Mucosa of descending colon (tissue), 3 donors: ENCODE data around the gene C1QL1. TPM values are rescaled to one million over a fixed set of nuclear protein-coding genes. Genes with fewer than 3 reads are reported as not detected.

Source experiments
- ATAC-seq: fragments of 200-7000 bp; cut with Tn5 transposase; one replicate; pipeline ENCODE4 v1.9.1; 2020; ENCODE audit warnings: mild to moderate bottlenecking, moderate library complexity
- DNase-seq, 3 donors: peaks; one replicate each; pipeline ENCODE4 v3.0.0-alpha.2; 2020
- H3K36me3 ChIP-seq: fragments of 200-600 bp; one replicate; pipeline ENCODE4 v1.8.0; 2021; ENCODE audit warnings: low read depth, mild to moderate bottlenecking
- H3K4me1 ChIP-seq: fragments of 200-600 bp; one replicate; pipeline ENCODE4 v1.8.0; 2021; ENCODE audit warnings: low read depth, mild to moderate bottlenecking
- H3K4me3 ChIP-seq: fragments of 200-600 bp; one replicate; pipeline ENCODE4 v1.8.0; 2021; ENCODE audit warnings: mild to moderate bottlenecking
- H3K9me3 ChIP-seq: fragments of 200-600 bp; one replicate; pipeline ENCODE4 v1.8.0; 2021; ENCODE audit warnings: mild to moderate bottlenecking
- intact Hi-C, 2 donors: fragments of 100-400 bp; cut with DNase I in 1 of 2; cut with micrococcal nuclease in 1 of 2; formaldehyde crosslinking; loops; one replicate each; pipeline versions ENCODE4 v1.11.0 to v1.11.1; 2022; cut with DNase I, micrococcal nuclease
- total RNA-seq, 3 donors: library from RNA; stranded (reverse); fragmentation: NEBNext Ultra II Directional in 2 of 3; extraction: Animal tissue kit (Norgen Biotek cat#: 25700) in 2 of 3; gene quantifications; one replicate each; pipeline versions ENCODE4 v1.2.1 to v1.2.4, GENCODE V29; 2021 to 2023
- TF ChIP-seq, protein P1 (sequence below): fragments of 200-600 bp; IDR thresholded peaks from one replicate; pipeline ENCODE4 v1.8.0; 2022; ENCODE audit warnings: antibody characterized with exemption, mild to moderate bottlenecking
- donor health status: DM: no; HTN: no; CAD: no; lungs with moderate emphysema.
- donor health status: DM: no; HTN: no; CAD: no.
- donor health status: DM: no; HTN: yes; CAD: no.

The C1QL1 gene
- total RNA-seq, 3 donors from 2014 or later: 0.29 to 6.5 (median 0.60) TPM

DNA sequence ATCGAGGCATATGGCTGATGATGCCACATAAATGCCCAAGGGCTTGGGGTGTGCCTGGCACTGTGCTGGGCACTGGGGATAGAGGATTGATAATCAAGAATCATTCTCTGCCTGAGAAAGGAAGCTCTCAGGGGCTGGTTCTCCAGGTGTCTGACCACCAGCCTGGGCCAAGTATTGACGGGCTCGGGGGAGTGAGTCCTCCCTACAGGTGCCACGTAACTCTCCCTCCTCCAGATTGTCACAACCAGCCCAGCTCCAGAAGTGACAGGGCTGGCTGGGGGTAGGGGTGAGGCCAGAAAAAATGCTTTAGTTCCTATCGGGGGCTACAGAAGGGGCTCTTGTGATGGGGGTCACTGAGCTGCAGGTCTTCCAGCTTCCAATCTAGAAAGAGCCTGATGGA lies 10.7 kb upstream of the C1QL1 start:
- Histone ChIP-seq H3K9me3 (no peaks in the 10 kb centered on the region), H3K4me1 (peaks cover 4% of the 10 kb centered on the region)

DNA sequence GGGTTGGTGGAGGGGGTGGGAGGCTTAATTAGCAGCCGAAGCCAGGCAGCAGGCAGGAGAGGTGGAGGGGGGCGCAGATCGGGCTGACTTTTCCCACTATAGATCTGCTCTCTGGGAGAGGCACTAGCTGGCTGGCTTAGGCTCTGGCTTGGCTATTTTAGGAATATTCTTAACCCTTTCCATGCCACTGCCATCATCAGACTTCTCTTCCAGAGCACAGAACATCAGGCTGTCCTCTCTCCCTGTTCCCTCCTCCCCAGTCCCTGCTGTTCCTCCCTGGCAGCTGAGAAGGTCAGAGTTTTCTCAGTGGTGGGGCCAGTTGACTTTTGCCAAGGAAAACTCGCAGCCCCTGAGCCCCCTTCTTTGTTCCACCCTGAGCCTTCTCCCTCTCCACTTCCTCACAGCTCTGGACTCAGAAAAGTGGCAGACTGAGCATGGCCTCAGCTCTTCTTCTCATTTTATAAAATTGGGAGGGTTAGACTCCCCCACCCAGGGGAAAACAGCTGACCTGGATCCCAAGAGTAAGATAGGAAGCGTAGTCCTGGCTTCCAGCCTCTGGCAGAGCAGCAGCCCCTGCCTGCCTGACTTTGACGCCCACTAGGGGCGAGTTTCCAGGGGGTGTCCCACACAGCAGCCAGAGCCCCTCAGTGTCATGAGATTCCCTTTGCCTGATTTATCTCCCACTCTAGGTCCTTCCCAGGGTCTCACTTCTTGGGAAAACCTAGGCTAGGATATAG lies 9.9 kb upstream of the C1QL1 start:
- peaks cover 4% of the 10 kb centered on the region for H3K4me1 ChIP-seq
- TF ChIP-seq, protein P1, sequence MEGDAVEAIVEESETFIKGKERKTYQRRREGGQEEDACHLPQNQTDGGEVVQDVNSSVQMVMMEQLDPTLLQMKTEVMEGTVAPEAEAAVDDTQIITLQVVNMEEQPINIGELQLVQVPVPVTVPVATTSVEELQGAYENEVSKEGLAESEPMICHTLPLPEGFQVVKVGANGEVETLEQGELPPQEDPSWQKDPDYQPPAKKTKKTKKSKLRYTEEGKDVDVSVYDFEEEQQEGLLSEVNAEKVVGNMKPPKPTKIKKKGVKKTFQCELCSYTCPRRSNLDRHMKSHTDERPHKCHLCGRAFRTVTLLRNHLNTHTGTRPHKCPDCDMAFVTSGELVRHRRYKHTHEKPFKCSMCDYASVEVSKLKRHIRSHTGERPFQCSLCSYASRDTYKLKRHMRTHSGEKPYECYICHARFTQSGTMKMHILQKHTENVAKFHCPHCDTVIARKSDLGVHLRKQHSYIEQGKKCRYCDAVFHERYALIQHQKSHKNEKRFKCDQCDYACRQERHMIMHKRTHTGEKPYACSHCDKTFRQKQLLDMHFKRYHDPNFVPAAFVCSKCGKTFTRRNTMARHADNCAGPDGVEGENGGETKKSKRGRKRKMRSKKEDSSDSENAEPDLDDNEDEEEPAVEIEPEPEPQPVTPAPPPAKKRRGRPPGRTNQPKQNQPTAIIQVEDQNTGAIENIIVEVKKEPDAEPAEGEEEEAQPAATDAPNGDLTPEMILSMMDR: no peak
- intact Hi-C loops: no loop called here
- no peaks in the 10 kb centered on the region for H3K9me3 ChIP-seq
- no peak for ATAC-seq
- H3K4me3 ChIP-seq: no peak overlapping the region
- H3K36me3 ChIP-seq: no peaks in the 10 kb centered on the region
- DNase-seq: no peak

More for the DNA sequence above, 10.7 kb upstream of the C1QL1 start:
- no peak overlapping the region for H3K4me3 ChIP-seq
- H3K36me3 ChIP-seq: no peaks in the 10 kb centered on the region
- TF ChIP-seq, protein P1: no peak
- intact Hi-C loops: no loop called here
- DNase-seq (no peak), ATAC-seq (no peak)

DNA sequence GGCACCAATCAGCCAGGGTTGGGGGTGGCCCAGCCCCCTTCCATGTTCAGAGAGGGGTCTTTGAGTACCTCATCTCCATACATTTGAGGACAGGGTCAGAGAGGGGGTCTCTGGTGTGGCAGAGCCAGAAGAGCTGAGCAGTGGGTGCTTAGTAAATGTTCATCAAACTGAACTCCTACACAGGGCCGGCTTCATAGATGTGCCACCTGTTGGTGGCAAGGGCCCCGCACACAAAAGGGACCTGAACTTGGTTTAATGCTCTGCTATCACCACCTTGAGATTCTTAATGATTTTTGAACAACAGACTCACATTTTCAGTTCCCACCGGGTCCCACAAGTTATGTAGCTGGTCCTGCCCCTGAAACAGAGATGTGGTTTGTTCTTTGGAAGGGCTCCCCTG lies 9.0 kb upstream of the C1QL1 start:
- intact Hi-C loops: no loop called here
- DNase-seq (no peak), ATAC-seq (no peak)
- TF ChIP-seq, protein P1: no peak
- peaks cover 4% of the 10 kb centered on the region for H3K4me1 ChIP-seq
- no peak overlapping the region for H3K4me3 ChIP-seq
- H3K36me3 ChIP-seq: no peaks in the 10 kb centered on the region
- no peaks in the 10 kb centered on the region for H3K9me3 ChIP-seq

DNA sequence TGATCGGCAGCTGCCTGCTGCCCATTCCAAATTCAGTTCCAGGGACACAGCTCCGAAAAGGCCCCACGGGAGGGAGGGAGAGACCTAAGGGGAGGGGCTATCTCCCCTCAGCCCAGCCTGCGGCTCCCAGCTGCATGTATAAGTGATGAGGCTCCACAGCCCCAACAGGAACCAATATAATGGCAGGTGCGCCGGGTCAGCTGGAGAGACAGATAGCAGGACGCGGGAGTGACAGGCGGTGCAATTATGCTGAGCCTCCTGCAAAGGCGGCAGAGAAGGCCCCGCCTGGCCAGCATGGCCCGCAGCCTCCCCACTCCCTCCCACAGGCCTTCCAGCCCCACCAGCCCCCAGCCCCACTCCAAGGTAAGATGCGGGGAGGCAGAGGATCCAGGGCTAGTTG lies 8.1 kb upstream of the C1QL1 start:
- H3K4me1 ChIP-seq: peaks cover 4% of the 10 kb centered on the region
- H3K36me3 ChIP-seq: no peaks in the 10 kb centered on the region
- no peaks in the 10 kb centered on the region for H3K9me3 ChIP-seq
- no peak overlapping the region for H3K4me3 ChIP-seq
- no peak for DNase-seq
- TF ChIP-seq, protein P1: no peak
- intact Hi-C loops: no loop called here
- no peak for ATAC-seq

DNA sequence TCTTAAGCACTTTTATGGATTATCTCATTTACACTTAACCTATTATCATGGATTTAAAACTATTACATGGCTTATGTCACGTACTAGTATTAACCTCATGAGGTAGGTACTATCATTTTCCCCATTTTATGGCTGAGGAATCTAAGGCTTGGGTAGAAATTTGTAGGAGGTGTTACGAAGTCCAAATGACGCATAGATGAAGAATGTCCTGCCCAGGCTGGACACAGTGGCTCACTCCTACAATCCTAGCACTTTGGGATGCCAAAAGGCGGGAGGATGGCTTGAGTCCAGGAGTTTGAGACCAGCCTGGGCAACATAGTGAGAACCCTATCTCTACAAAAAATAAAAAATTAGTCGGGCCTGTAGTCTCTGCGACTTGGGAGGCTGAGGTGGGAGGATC lies 4.8 kb upstream of the C1QL1 start:
- TF ChIP-seq, protein P1: no peak
- intact Hi-C loops: no loop called here
- no peak for ATAC-seq

More for the DNA sequence above, 4.8 kb upstream of the C1QL1 start:
- H3K4me3 ChIP-seq: no peak overlapping the region
- peaks cover 14% of the 10 kb centered on the region for H3K4me1 ChIP-seq
- no peaks in the 10 kb centered on the region for H3K36me3 ChIP-seq
- H3K9me3 ChIP-seq: no peaks in the 10 kb centered on the region
- DNase-seq: no peak
